Neural progenitor cell (in vitro differentiated cells): ENCODE measurements around the gene TNIK. TPM values are rescaled to one million over a fixed set of nuclear protein-coding genes. Genes with fewer than 3 reads are reported as not detected.

Source experiments
- DNase-seq: peaks from one replicate; pipeline ENCODE4 v3.0.0-alpha.2; 2016; ENCODE audit warnings: low spot score
- H2AFZ ChIP-seq: fragments of 200-600 bp; sonication (generic); replicated peaks from 2 replicates; pipeline ENCODE4 v1.6.1; 2016; ENCODE audit warnings: antibody characterized with exemption
- H3F3A ChIP-seq: fragments of 200-600 bp; sonication (generic); 2 replicates; pipeline ENCODE4 v1.6.1; 2016; ENCODE audit warnings: antibody characterized with exemption, low read depth
- H3K27ac ChIP-seq: fragments of 200-600 bp; sonication (generic); 2 replicates; pipeline ENCODE4 v1.5.1; 2016; ENCODE audit warnings: mild to moderate bottlenecking
- H3K27me3 ChIP-seq: fragments of 200-600 bp; sonication (generic); 2 replicates; pipeline ENCODE4 v1.6.1; 2016; ENCODE audit warnings: mild to moderate bottlenecking, moderate library complexity
- H3K36me3 ChIP-seq: fragments of 200-600 bp; sonication (generic); 2 replicates; pipeline ENCODE4 v1.5.1; 2016
- H3K4me1 ChIP-seq: fragments of 200-600 bp; sonication (generic); 2 replicates; pipeline ENCODE4 v1.6.1; 2016; ENCODE audit warnings: mixed run types
- H3K4me2 ChIP-seq: fragments of 200-600 bp; sonication (generic); 2 replicates; pipeline ENCODE4 v1.6.1; 2016
- H3K4me3 ChIP-seq: fragments of 200-600 bp; sonication (generic); 2 replicates; pipeline ENCODE4 v1.5.1; 2016
- H3K79me2 ChIP-seq: fragments of 200-600 bp; sonication (generic); 2 replicates; pipeline ENCODE4 v1.6.1; 2016; ENCODE audit warnings: low read depth
- H3K9ac ChIP-seq: fragments of 200-600 bp; sonication (generic); 2 replicates; pipeline ENCODE4 v1.6.1; 2016
- H3K9me3 ChIP-seq: fragments of 200-600 bp; sonication (generic); 2 replicates; pipeline ENCODE4 v1.5.1; 2016; ENCODE audit warnings: low read depth
- H4K20me1 ChIP-seq: fragments of 200-600 bp; sonication (generic); 2 replicates; pipeline ENCODE4 v1.6.1; 2016; ENCODE audit warnings: low read depth
- H3K27ac Mint-ChIP-seq: 3 replicates; pipeline ENCODE4 v1.8.0; 2021; ENCODE audit warnings: mixed read lengths
- H3K27me3 Mint-ChIP-seq: 2 replicates; pipeline ENCODE4 v1.8.0; 2022; ENCODE audit warnings: low read depth, mild to moderate bottlenecking, inconsistent platforms, moderate library complexity, mixed read lengths; ENCODE audit not compliant: insufficient read depth
- H3K36me3 Mint-ChIP-seq: 3 replicates; pipeline ENCODE4 v1.8.0; 2021; ENCODE audit warnings: mixed read lengths
- H3K4me1 Mint-ChIP-seq: 3 replicates; pipeline ENCODE4 v1.8.0; 2021; ENCODE audit warnings: mixed read lengths
- H3K4me3 Mint-ChIP-seq: 3 replicates; pipeline ENCODE4 v1.8.0; 2021; ENCODE audit warnings: mild to moderate bottlenecking, moderate library complexity, mixed read lengths
- H3K9me3 Mint-ChIP-seq: 3 replicates; pipeline ENCODE4 v1.8.0; 2020; ENCODE audit warnings: mixed read lengths
- EZH2 ChIP-seq: fragments of 200-600 bp; sonication (generic); IDR thresholded peaks from 2 replicates; pipeline ENCODE4 v1.6.1; 2017; ENCODE audit warnings: antibody characterized with exemption, mild to moderate bottlenecking, moderate library complexity
- EZH2phosphoT487 ChIP-seq: fragments of 200-600 bp; sonication (generic); IDR thresholded peaks from 2 replicates; pipeline ENCODE4 v1.6.1; 2017; ENCODE audit warnings: antibody characterized with exemption
- total RNA-seq: library from RNA; depleted of rRNA; stranded (reverse); fragments of >200 nt; gene quantifications from 2 replicates; pipeline ENCODE4 v1.2.3, GENCODE V29; 2015; ENCODE audit warnings: low replicate concordance
- TF ChIP-seq, protein P1 (sequence below): fragments of 200-600 bp; sonication (generic); IDR thresholded peaks from 2 replicates; pipeline ENCODE4 v1.5.1; 2017; ENCODE audit warnings: antibody characterized with exemption, mild to moderate bottlenecking

The TNIK gene
- total RNA-seq, 1 donor from 2014 or later, result 3.0 TPM

GRCh38 chr3:171284308-171285075, 175.7 kb downstream of the TNIK start:
- Mint-ChIP-seq H3K27ac (no peak overlapping the region), H3K9me3 (no peaks in the 10 kb centered on the region), H3K27me3 (no peaks in the 10 kb centered on the region), H3K4me1 (peaks cover 11% of the 10 kb centered on the region), H3K4me3 (no peak overlapping the region), H3K36me3 (peaks cover 1% of the 10 kb centered on the region)
- Histone ChIP-seq H2AFZ (peak overlapping the region; percentile 9), H3K9me3 (no peaks in the 10 kb centered on the region), H3K27ac (no peak overlapping the region), H3K36me3 (no peaks in the 10 kb centered on the region), H3K9ac (no peak overlapping the region), H3K79me2 (no peaks in the 10 kb centered on the region), H3F3A (no peaks in the 10 kb centered on the region), H3K4me2 (no peak overlapping the region), H3K4me1 (peaks cover 8% of the 10 kb centered on the region), H4K20me1 (no peaks in the 10 kb centered on the region), H3K4me3 (no peak overlapping the region), H3K27me3 (no peaks in the 10 kb centered on the region)
- TF ChIP-seq EZH2 (no peak), EZH2phosphoT487 (no peak)
- TF ChIP-seq, protein P1, sequence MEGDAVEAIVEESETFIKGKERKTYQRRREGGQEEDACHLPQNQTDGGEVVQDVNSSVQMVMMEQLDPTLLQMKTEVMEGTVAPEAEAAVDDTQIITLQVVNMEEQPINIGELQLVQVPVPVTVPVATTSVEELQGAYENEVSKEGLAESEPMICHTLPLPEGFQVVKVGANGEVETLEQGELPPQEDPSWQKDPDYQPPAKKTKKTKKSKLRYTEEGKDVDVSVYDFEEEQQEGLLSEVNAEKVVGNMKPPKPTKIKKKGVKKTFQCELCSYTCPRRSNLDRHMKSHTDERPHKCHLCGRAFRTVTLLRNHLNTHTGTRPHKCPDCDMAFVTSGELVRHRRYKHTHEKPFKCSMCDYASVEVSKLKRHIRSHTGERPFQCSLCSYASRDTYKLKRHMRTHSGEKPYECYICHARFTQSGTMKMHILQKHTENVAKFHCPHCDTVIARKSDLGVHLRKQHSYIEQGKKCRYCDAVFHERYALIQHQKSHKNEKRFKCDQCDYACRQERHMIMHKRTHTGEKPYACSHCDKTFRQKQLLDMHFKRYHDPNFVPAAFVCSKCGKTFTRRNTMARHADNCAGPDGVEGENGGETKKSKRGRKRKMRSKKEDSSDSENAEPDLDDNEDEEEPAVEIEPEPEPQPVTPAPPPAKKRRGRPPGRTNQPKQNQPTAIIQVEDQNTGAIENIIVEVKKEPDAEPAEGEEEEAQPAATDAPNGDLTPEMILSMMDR, result no peak
- no peak for DNase-seq

DNA sequence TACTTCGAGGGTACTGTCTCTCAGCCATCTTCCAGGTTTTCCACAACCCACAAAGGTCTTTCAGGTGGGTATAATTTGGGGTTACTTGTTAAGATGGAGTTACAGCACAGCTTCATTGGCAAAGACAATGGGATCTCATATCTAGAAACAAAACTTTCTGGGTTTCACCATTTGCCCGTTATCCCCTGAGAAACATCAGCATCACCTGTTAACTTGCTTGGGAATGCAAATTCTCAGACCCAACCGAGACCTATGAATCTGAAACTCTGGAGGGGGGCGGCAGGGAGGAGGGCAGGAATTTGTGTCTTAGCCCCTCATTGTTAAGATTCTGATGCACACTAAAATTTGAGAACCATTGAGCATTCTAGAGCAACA, 176.4 kb downstream of the TNIK start:
- Mint-ChIP-seq H3K9me3 (no peaks in the 10 kb centered on the region), H3K27ac (no peak overlapping the region), H3K4me1 (peaks cover 11% of the 10 kb centered on the region), H3K27me3 (no peaks in the 10 kb centered on the region), H3K4me3 (no peak overlapping the region), H3K36me3 (peaks cover 1% of the 10 kb centered on the region)
- Histone ChIP-seq H3K79me2 (no peaks in the 10 kb centered on the region), H3K27ac (no peak overlapping the region), H3K4me1 (peaks cover 8% of the 10 kb centered on the region), H3K9ac (no peak overlapping the region), H3K36me3 (no peaks in the 10 kb centered on the region), H3K27me3 (no peaks in the 10 kb centered on the region), H3K9me3 (no peaks in the 10 kb centered on the region), H4K20me1 (no peaks in the 10 kb centered on the region), H2AFZ (peak overlapping the region; percentile 9), H3K4me2 (no peak overlapping the region), H3F3A (no peaks in the 10 kb centered on the region), H3K4me3 (no peak overlapping the region)
- TF ChIP-seq, protein P1, result no peak
- no peak for TF ChIP-seq EZH2
- TF ChIP-seq EZH2phosphoT487, result no peak
- no peak for DNase-seq

DNA sequence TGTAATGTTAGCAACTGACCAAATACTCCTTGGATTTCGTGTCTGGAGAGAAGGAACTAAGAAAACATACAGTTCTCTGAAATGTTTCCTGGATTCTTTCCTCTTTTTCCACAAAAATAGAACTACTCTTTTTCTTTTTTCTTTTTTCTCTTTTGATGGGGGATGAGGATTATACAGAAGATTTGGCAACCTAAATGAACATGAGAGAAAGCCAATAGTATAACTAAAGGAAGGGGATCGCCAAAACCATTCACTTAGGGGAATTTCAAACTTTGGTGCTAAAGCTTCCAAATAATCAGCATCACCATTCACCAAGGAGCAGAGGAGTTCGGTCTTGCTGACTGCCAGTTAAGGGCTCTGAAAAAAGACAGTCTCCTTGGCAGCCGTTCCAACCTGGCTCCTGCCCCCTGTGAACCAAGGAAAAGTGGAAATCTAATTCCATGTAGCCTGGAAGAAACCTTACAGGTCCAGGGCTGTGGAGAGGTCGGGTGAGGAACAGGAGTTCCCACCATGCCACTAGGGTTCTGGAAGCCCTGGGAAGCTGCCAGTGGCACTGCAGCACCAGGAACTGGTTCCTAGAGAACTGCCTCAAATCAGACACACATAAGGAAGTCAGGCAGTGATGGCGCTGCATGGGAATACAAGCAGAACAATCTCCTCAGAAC, 176.9 kb downstream of the TNIK start:
- Histone ChIP-seq H2AFZ (peak overlapping the region; percentile 9), H3F3A (no peaks in the 10 kb centered on the region), H3K27me3 (no peaks in the 10 kb centered on the region), H3K36me3 (no peaks in the 10 kb centered on the region), H3K4me2 (no peak overlapping the region), H3K27ac (no peak overlapping the region), H3K79me2 (no peaks in the 10 kb centered on the region), H4K20me1 (no peaks in the 10 kb centered on the region), H3K4me3 (no peak overlapping the region), H3K4me1 (peaks cover 8% of the 10 kb centered on the region), H3K9me3 (no peaks in the 10 kb centered on the region), H3K9ac (no peak overlapping the region)
- DNase-seq, result no peak
- H3K9me3 Mint-ChIP-seq, result no peaks in the 10 kb centered on the region
- H3K4me3 Mint-ChIP-seq, result no peak overlapping the region
- peaks cover 1% of the 10 kb centered on the region for H3K36me3 Mint-ChIP-seq
- peaks cover 11% of the 10 kb centered on the region for H3K4me1 Mint-ChIP-seq
- H3K27ac Mint-ChIP-seq, result no peak overlapping the region
- no peaks in the 10 kb centered on the region for H3K27me3 Mint-ChIP-seq
- TF ChIP-seq, protein P1, result no peak
- TF ChIP-seq EZH2phosphoT487 (no peak), EZH2 (no peak)
